Activated effector memory CD4-positive, alpha-beta T cell treated with anti-CD3 and anti-CD28 coated beads, Interleukin-2, amount 50 U/mL, for 16 hours (primary cell): ENCODE measurements around the gene TPGS1.
"Not testable (repeated sequence)": the region's sequence is repeated elsewhere in the genome, so short reads cannot be mapped to it uniquely, and the experiment has no call there.

Experiments
- DNase-seq: peaks from one replicate; pipeline ENCODE4 v3.0.0-alpha.2; 2020

TPGS1 gene

GRCh38 chr19:478236-478903 is 28.9 kb upstream of the TPGS1 start:
- DNase-seq = no peak

- DNase-seq = no peak
These were observed 28.3 kb upstream of the TPGS1 start for GRCh38 chr19:478976-479375.

GRCh38 chr19:480016-480855 is 27.1 kb upstream of the TPGS1 start:
- DNase-seq = peak; percentile 75

GRCh38 chr19:481100-481499 is 26.2 kb upstream of the TPGS1 start:
- not testable (repeated sequence) for DNase-seq

GRCh38 chr19:482186-483041 is 24.9 kb upstream of the TPGS1 start:
- no peak for DNase-seq

- no peak for DNase-seq
These were observed 23.8 kb upstream of the TPGS1 start for GRCh38 chr19:483332-484072.

GRCh38 chr19:484494-484893 is 22.8 kb upstream of the TPGS1 start:
- no peak for DNase-seq

GRCh38 chr19:485077-485476 is 22.2 kb upstream of the TPGS1 start:
- no peak for DNase-seq

- DNase-seq = no peak
These were observed 21.6 kb upstream of the TPGS1 start for GRCh38 chr19:485583-486236.

- DNase-seq = peak; percentile 98
These were observed 18.5 kb upstream of the TPGS1 start for GRCh38 chr19:488505-489417.

- no peak for DNase-seq
These were observed 17.7 kb upstream of the TPGS1 start for GRCh38 chr19:489418-490196.

GRCh38 chr19:491146-491741 is 16.1 kb upstream of the TPGS1 start:
- no peak for DNase-seq

- DNase-seq = peak; percentile 85
These were observed 15.2 kb upstream of the TPGS1 start for GRCh38 chr19:492091-492531.

GRCh38 chr19:493391-494170 is 13.7 kb upstream of the TPGS1 start:
- peak; percentile 62 for DNase-seq

- peak; percentile 60 for DNase-seq
These were observed 12.9 kb upstream of the TPGS1 start for GRCh38 chr19:494171-495080.

- peak; percentile 54 for DNase-seq
These were observed 12.3 kb upstream of the TPGS1 start for GRCh38 chr19:495081-495401.

- DNase-seq = peak; percentile 81
These were observed 11.7 kb upstream of the TPGS1 start for GRCh38 chr19:495402-496111.
